ENCODE data around the gene DEFB132.

GRCh38 chr20:305745-306144 lies 48.2 kb downstream of the DEFB132 start:
- TF ChIP-seq CTCF (IDR thresholded peaks at IDR 0.05) (no peak), POLR2A (IDR thresholded peaks at IDR 0.05) (no peak), EP300 (IDR thresholded peaks at IDR 0.05) (no peak)

Data from suprapubic skin (tissue), 3 donors.